Activated T-cell treated with anti-CD3 and anti-CD28 coated beads for 48 hours (primary cell): ENCODE data around the gene FCAR.
"Not testable (repeated sequence)": the region's sequence is repeated elsewhere in the genome, so short reads cannot be mapped to it uniquely, and the experiment has no call there.

Experiments used
- DNase-seq: peaks from one replicate; pipeline ENCODE4 v3.0.0-alpha.2; 2020; ENCODE audit warnings: low read depth

Gene FCAR

GRCh38 chr19:54873990-54874389 is at the start of gene FCAR:
FCAR (plus strand) TSS chr19:54874235; CDS start chr19:54874290, 55 bp downstream.
- no peak for DNase-seq

GRCh38 chr19:54824416-54824815 is 49.6 kb upstream of the FCAR start:
- not testable (repeated sequence) for DNase-seq

GRCh38 chr19:54825326-54825725 is 48.7 kb upstream of the FCAR start:
- DNase-seq = not testable (repeated sequence)

GRCh38 chr19:54828064-54828463 is 46.0 kb upstream of the FCAR start:
- not testable (repeated sequence) for DNase-seq

- not testable (repeated sequence) for DNase-seq
Measured at GRCh38 chr19:54832496-54832895, 41.5 kb upstream of the FCAR start, which contains the start of gene KIR2DS4. KIR2DS4 (plus strand) TSS chr19:54832676.

GRCh38 chr19:54835126-54835525 is 38.9 kb upstream of the FCAR start:
- not testable (repeated sequence) for DNase-seq

- not testable (repeated sequence) for DNase-seq
Measured at GRCh38 chr19:54837522-54837921, 36.5 kb upstream of the FCAR start.

- DNase-seq = not testable (repeated sequence)
Measured at GRCh38 chr19:54843171-54843570, 30.9 kb upstream of the FCAR start.

GRCh38 chr19:54850061-54850640 is 23.9 kb upstream of the FCAR start, which contains the start of gene KIR3DL2:
KIR3DL2 (plus strand) TSS chr19:54850443; CDS start chr19:54850476, 33 bp downstream.
- not testable (repeated sequence) for DNase-seq

- DNase-seq = no peak
Measured at GRCh38 chr19:54850930-54851329, 23.1 kb upstream of the FCAR start.

GRCh38 chr19:54851353-54851752 is 22.7 kb upstream of the FCAR start:
- DNase-seq = no peak

GRCh38 chr19:54855241-54855640 is 18.8 kb upstream of the FCAR start:
- DNase-seq = not testable (repeated sequence)

GRCh38 chr19:54858476-54858875 is 15.6 kb upstream of the FCAR start:
- not testable (repeated sequence) for DNase-seq

- DNase-seq = not testable (repeated sequence)
Measured at GRCh38 chr19:54859421-54859820, 14.6 kb upstream of the FCAR start.

- not testable (repeated sequence) for DNase-seq
Measured at GRCh38 chr19:54863459-54863858, 10.6 kb upstream of the FCAR start.

- no peak for DNase-seq
Measured at GRCh38 chr19:54871696-54872095, 2.3 kb upstream of the FCAR start.

GRCh38 chr19:54875506-54875905 is 1.5 kb downstream of the FCAR start:
- no peak for DNase-seq

- no peak for DNase-seq
Measured at GRCh38 chr19:54877471-54877870, 3.4 kb downstream of the FCAR start.

GRCh38 chr19:54881884-54882283 is 7.8 kb downstream of the FCAR start:
- no peak for DNase-seq

GRCh38 chr19:54882758-54883157 is 8.7 kb downstream of the FCAR start:
- no peak for DNase-seq

- no peak for DNase-seq
Measured at GRCh38 chr19:54883228-54883627, 9.2 kb downstream of the FCAR start.

- DNase-seq = no peak
Measured at GRCh38 chr19:54888239-54888638, 14.2 kb downstream of the FCAR start.

- no peak for DNase-seq
Measured at GRCh38 chr19:54889566-54889965, 15.5 kb downstream of the FCAR start.

- DNase-seq = no peak
Measured at GRCh38 chr19:54893406-54893805, 19.4 kb downstream of the FCAR start.
